Aorta (tissue), 5 donors: Measurements from ENCODE around the gene ALKBH5. TPM values are rescaled to one million over a fixed set of nuclear protein-coding genes. Genes with fewer than 3 reads are reported as not detected.

Experiments used
- ATAC-seq: fragments of 200-7000 bp; cut with Tn5 transposase; one replicate; pipeline ENCODE4 v1.9.1; 2022; ENCODE audit warnings: moderate library complexity; ENCODE audit not compliant: low FRiP score
- DNase-seq, 2 donors: peaks; one replicate each; pipeline ENCODE4 v3.0.0-alpha.2; 2020
- H3K27ac ChIP-seq, 2 donors: one replicate each; pipeline ENCODE4 v1.5.1; 2013; ENCODE audit warnings: low read length in 2 of 2, mild to moderate bottlenecking in 2 of 2, moderate library complexity in 2 of 2, control low read depth in 1 of 2, inconsistent platforms in 1 of 2, low read depth in 1 of 2
- H3K27me3 ChIP-seq, 2 donors: one replicate each; pipeline ENCODE4 v1.6.1; 2013; ENCODE audit warnings: control low read depth in 1 of 2, low read length in 1 of 2, mild to moderate bottlenecking in 1 of 2, moderate library complexity in 1 of 2; ENCODE audit not compliant: insufficient read depth in 2 of 2, control insufficient read depth in 1 of 2
- H3K36me3 ChIP-seq, 2 donors: one replicate each; pipeline ENCODE4 v1.6.1; 2013; ENCODE audit warnings: control low read depth in 1 of 2, low read length in 1 of 2, mild to moderate bottlenecking in 1 of 2; ENCODE audit not compliant: insufficient read depth in 2 of 2, control insufficient read depth in 1 of 2
- H3K4me1 ChIP-seq, 2 donors: one replicate each; pipeline ENCODE4 v1.6.1; 2013; ENCODE audit warnings: low read length in 2 of 2, control low read depth in 1 of 2, mild to moderate bottlenecking in 1 of 2, moderate library complexity in 1 of 2; ENCODE audit not compliant: insufficient read depth in 2 of 2, control insufficient read depth in 1 of 2
- H3K4me3 ChIP-seq, 2 donors: one replicate each; pipeline ENCODE4 v1.5.1; 2013; ENCODE audit warnings: low read length in 2 of 2, control low read depth in 1 of 2, mild to moderate bottlenecking in 1 of 2
- H3K9me3 ChIP-seq: one replicate; pipeline ENCODE4 v1.6.1; 2013; ENCODE audit warnings: mild to moderate bottlenecking, low read length; ENCODE audit not compliant: control insufficient read depth
- whole genome bisulfite sequencing, 2 donors: extraction: QIAGEN DNeasy Blood & Tissue Kit; methylation state at CpG; one replicate each; pipeline ENCODE4 v1.1.7; 2013; 5-methylcytosine and 5-hydroxymethylcytosine counted together
- intact Hi-C, 2 donors: fragments of 100-400 bp; cut with DNase I; formaldehyde crosslinking; loops; one replicate each; pipeline versions ENCODE4 v1.14.2 to v1.15.0; 2022
- long read RNA-seq, 2 donors: library from polyadenylated mRNA; unstranded; transcript quantifications; one replicate each; pipeline ENCODE4 v2.0.0, GENCODE V29; 2020 to 2021
- polyA plus RNA-seq, 2 donors: library from polyadenylated mRNA; stranded (reverse); fragments of 200-250 nt; gene quantifications; one replicate each; pipeline ENCODE4 v1.2.3, GENCODE V29; 2013
- total RNA-seq, 2 donors: library from RNA; stranded (reverse); fragmentation: NEBNext Ultra II Directional; extraction: Animal tissue kit (Norgen Biotek cat#: 25700); gene quantifications; one replicate each; pipeline ENCODE4 v1.2.1, GENCODE V29; 2021
- donor health status: healthy with polysubstance abuse.
- donor health status: Bipolar disorder and iron deficiency.
- donor health status: DM: no; HTN: no; CAD: no.
- donor health status: DM: no; HTN: no; CAD: no.
- donor health status: DM: yes; HTN: yes; CAD: no.

The ALKBH5 gene
- total RNA-seq (100 to 1,000 TPM in 1 of 2 donors, 10 to 100 TPM in 1; 91.5 to 114 TPM), polyA plus RNA-seq (10 to 100 TPM; 33.0 to 40.4 TPM)
- long read RNA-seq, donor 1, transcript ALKBH5-201 (4 exons, 2,748 nt): major isoform, 340 of 372 reads
- long read RNA-seq, donor 1, transcript ALKBH5-202 (2 exons, 2,146 nt): minor isoform, 7 of 372 reads
- long read RNA-seq, donor 1, partial matches to known transcripts: 19 of 372 reads
- long read RNA-seq, donor 1, other reads (novel, unspliced or antisense): 6 of 372 reads
- long read RNA-seq, donor 2, transcript ALKBH5-201 (4 exons, 2,748 nt): major isoform, 164 of 179 reads
- long read RNA-seq, donor 2, partial matches to known transcripts: 8 of 179 reads
- long read RNA-seq, donor 2, other reads (novel, unspliced or antisense): 6 of 179 reads

DNA sequence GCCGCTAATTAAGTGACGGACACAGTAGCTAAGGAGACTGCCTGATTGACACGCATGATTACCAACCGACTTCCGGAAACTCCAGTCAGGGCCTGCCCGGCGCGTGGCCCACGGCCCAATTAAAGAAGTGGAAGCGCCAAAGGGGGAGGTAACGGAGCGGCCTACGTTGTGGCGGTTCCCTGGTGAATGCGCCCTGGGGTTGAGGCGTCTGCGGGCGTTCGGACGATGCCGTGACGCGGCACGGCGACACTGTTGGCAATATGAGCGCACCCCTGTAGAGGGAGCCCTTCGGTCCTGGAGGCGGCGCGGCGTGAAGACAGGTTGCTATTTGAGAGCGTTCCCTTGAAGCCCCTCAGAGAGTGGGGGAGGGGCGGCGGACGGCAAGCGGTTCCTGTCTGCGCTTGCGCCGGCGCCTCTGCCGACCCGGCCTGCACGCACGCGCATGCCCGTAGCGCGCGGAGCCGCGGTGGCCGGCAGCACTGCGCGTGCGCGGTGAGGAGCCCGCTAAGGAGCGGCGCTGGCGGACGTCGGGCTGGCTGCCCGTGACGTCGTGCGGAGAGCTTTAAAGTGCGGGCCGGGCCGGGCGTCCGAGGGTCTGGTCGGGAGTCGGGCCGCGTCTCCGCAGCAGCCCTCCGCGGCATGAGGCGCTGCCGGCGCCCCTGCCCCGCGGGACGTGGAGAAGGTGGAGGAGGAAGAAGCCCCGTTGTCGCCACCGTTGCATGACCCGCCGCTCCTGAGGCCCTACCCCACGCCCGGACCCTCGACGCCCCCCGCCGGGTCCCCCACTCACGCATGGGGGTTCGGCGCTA is at the start of gene ALKBH5:
TSS of gene ALKBH5 (plus strand) at position 495 of the 809 bp plus-strand sequence. CDS start 416 bp downstream, outside the sequence.
- Histone ChIP-seq H3K27ac (peak within 1 kb of the TSS; percentile 89 to 95), H3K27me3 (no peaks in the 10 kb centered on the region), H3K36me3 (no peaks in the 10 kb centered on the region), H3K4me3 (peak within 1 kb of the TSS; percentile 58 to 71), H3K9me3 (no peaks in the 10 kb centered on the region), H3K4me1 (peaks cover 0 to 5% of the 10 kb centered on the region in 2 donors)
- intact Hi-C loops: loop anchor here in 1 of 2 donors (2.0 to 5.0 kb wide), 2 partner anchors 29 to 96 kb away; partner anchors contain the start of gene DRG2
- DNase-seq: peak; percentile 98
- 0% methylated on average over 81 to 98 of the region's 98 CpGs for WGBS, 2 donors
- peak; percentile 94 for ATAC-seq

- no peaks in the 10 kb centered on the region for H3K9me3 ChIP-seq
- 79 to 84% methylated on average over 19 of the region's 19 CpGs for WGBS, 2 donors
- H3K4me3 ChIP-seq: no peak overlapping the region
- ATAC-seq (no peak), DNase-seq (no peak)
- H3K36me3 ChIP-seq: no peaks in the 10 kb centered on the region
- no peak overlapping the region for H3K27ac ChIP-seq
- no peaks in the 10 kb centered on the region for H3K4me1 ChIP-seq
- no peaks in the 10 kb centered on the region for H3K27me3 ChIP-seq
- intact Hi-C loops: no loop called here
Measured at GRCh38 chr17:18136357-18136756, 47.3 kb upstream of the ALKBH5 start.

DNA sequence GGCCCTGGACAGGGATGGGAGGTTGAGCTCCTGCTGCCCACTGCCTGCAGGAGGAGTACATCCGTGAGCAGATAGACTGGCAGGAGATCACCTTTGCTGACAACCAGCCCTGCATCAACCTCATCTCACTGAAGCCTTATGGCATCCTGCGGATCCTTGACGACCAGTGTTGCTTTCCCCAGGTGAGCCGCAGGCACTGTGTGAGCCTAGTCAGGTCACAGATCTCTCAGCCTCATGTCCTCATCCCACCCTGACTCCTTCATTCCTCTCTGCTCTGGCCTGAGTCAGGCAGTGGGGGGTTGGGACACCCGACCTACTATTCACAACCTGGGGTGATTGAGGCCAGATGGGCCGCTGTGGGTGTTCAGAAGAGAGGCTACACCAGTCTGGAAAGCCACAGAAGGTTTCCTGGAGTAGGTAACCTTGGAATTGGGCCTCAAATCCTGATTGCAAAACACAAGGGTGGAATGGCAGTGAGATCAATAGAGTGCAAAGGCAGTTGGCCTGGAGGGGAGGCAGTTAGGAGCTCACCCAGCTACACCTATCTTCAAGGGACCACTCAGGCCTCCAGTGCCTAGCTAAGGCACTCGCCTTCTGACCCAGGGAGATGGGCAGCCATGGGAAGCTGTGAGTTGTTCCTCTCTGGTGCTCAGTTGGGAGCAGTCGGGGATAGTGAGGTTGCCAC is 45.4 kb upstream of the ALKBH5 start:
- 83 to 88% methylated on average over 8 of the region's 8 CpGs for WGBS, 2 donors
- no peak overlapping the region for H3K27ac ChIP-seq
- no peak overlapping the region for H3K4me3 ChIP-seq
- H3K27me3 ChIP-seq: no peaks in the 10 kb centered on the region
- no peak for DNase-seq
- no peaks in the 10 kb centered on the region for H3K4me1 ChIP-seq
- no peaks in the 10 kb centered on the region for H3K9me3 ChIP-seq
- intact Hi-C loops: no loop called here
- no peaks in the 10 kb centered on the region for H3K36me3 ChIP-seq
- no peak for ATAC-seq

GRCh38 chr17:18139092-18139491 is 44.5 kb upstream of the ALKBH5 start:
- WGBS, 2 donors: 93 to 97% methylated on average over 2 of the region's 2 CpGs
- Histone ChIP-seq H3K27me3 (no peaks in the 10 kb centered on the region), H3K36me3 (no peaks in the 10 kb centered on the region), H3K4me1 (no peaks in the 10 kb centered on the region), H3K4me3 (no peak overlapping the region), H3K27ac (no peak overlapping the region), H3K9me3 (no peaks in the 10 kb centered on the region)
- DNase-seq: no peak
- ATAC-seq: no peak
- intact Hi-C loops: no loop called here

- Histone ChIP-seq H3K4me3 (no peak overlapping the region), H3K27ac (no peak overlapping the region), H3K36me3 (no peaks in the 10 kb centered on the region), H3K4me1 (no peaks in the 10 kb centered on the region), H3K27me3 (no peaks in the 10 kb centered on the region), H3K9me3 (no peaks in the 10 kb centered on the region)
- ATAC-seq: no peak
- intact Hi-C loops: no loop called here
- no peak for DNase-seq
- WGBS, 2 donors: 74 to 88% methylated on average over 14 of the region's 14 CpGs
Measured at GRCh38 chr17:18139498-18139897, 44.1 kb upstream of the ALKBH5 start.

- ATAC-seq (no peak), DNase-seq (no peak)
- H3K27ac ChIP-seq: no peak overlapping the region
- WGBS, 2 donors: 66 to 79% methylated on average over 3 of the region's 3 CpGs
- H3K4me3 ChIP-seq: no peak overlapping the region
- intact Hi-C loops: loop anchor here in 1 of 2 donors (5.0 kb wide), 1 partner anchor 77 kb away; no protein-coding TSS in a partner anchor
- no peaks in the 10 kb centered on the region for H3K9me3 ChIP-seq
- no peaks in the 10 kb centered on the region for H3K36me3 ChIP-seq
- H3K27me3 ChIP-seq: no peaks in the 10 kb centered on the region
- no peaks in the 10 kb centered on the region for H3K4me1 ChIP-seq
Measured at GRCh38 chr17:18139949-18140348, 43.7 kb upstream of the ALKBH5 start.

DNA sequence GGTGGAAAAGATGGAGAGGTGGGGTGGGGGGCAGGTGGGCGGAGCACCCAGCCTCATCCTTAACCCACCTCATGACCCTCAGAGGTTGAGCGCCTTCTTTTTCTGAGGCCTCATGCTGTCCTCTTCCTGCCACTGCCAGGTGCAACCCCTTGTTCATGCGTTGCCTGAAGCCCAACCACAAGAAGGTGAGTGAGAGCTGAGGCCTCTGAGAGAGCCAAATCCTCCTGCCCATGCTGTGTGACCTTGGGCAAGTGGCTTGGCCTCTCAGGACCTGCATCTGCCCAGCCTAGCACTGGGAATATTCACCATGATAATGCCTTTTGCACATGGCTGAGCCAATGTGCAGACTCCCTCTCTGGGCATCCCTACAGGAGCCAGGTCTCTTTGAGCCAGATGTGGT is 43.0 kb upstream of the ALKBH5 start:
- intact Hi-C loops: loop anchor here in 1 of 2 donors (5.0 kb wide), 1 partner anchor 77 kb away; no protein-coding TSS in a partner anchor
- no peak overlapping the region for H3K27ac ChIP-seq
- H3K36me3 ChIP-seq: no peaks in the 10 kb centered on the region
- no peak for DNase-seq
- H3K4me1 ChIP-seq: no peaks in the 10 kb centered on the region
- no peaks in the 10 kb centered on the region for H3K27me3 ChIP-seq
- ATAC-seq: no peak
- H3K9me3 ChIP-seq: no peaks in the 10 kb centered on the region
- WGBS, 2 donors: 85 to 87% methylated on average over 3 of the region's 3 CpGs
- no peak overlapping the region for H3K4me3 ChIP-seq

DNA sequence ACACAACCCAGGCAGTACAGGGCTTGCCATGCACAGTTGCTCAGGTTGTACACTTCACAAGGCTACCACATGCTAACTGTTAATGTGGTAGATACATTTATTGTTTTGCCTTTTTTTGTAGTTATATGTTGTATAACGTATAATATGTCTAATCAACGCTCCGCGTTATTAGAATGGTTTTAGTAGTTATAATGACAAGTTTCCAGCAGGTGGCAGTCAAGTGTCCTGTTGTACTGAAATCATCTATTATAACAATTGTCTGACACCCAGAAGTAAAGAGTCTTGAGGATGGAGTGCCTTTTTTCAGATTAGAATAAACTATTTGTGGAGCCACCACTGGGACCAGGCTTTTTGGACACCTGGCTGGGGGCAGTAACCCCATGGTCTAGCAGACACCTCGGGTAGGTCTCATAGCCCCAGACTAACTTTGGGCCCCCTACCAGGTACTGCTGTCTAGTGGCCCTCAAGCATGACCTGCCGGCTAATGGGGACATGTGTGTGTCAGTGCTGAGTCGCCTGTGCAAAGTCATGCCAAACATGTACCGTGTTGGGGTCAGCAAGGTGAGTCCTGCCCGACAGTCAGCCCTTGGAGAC is 42.3 kb upstream of the ALKBH5 start:
- DNase-seq: no peak

More for the DNA sequence above, 42.3 kb upstream of the ALKBH5 start:
- no peaks in the 10 kb centered on the region for H3K9me3 ChIP-seq
- WGBS, 2 donors: 26 to 32% methylated on average over 9 of the region's 9 CpGs
- no peak overlapping the region for H3K4me3 ChIP-seq
- no peaks in the 10 kb centered on the region for H3K36me3 ChIP-seq
- no peaks in the 10 kb centered on the region for H3K27me3 ChIP-seq
- H3K27ac ChIP-seq: no peak overlapping the region
- no peaks in the 10 kb centered on the region for H3K4me1 ChIP-seq
- ATAC-seq: no peak
- intact Hi-C loops: loop anchor here in 1 of 2 donors (5.0 kb wide), 1 partner anchor 76 kb away; no protein-coding TSS in a partner anchor
